Sciatic nerve (tissue), 2 donors: Measurements from ENCODE around the gene XPR1. TPM values are rescaled to one million over a fixed set of nuclear protein-coding genes. Genes with fewer than 3 reads are reported as not detected.
A peak's percentile ranks its signal among the peaks of the same experiment; 100 is the strongest.

Experiments
- ATAC-seq: fragments of 200-7000 bp; cut with Tn5 transposase; one replicate; pipeline ENCODE4 v1.9.1; 2020; ENCODE audit warnings: mild to moderate bottlenecking, moderate library complexity
- DNase-seq: peaks from one replicate; pipeline ENCODE4 v3.0.0-alpha.2; 2020; ENCODE audit warnings: low spot score
- intact Hi-C: fragments of 100-400 bp; cut with DNase I; formaldehyde crosslinking; loops from one replicate; pipeline ENCODE4 v1.14.2; 2022
- total RNA-seq: library from RNA; stranded (reverse); fragmentation: NEBNext Ultra II Directional; extraction: Animal tissue kit (Norgen Biotek cat#: 25700); gene quantifications from one replicate; pipeline ENCODE4 v1.2.1, GENCODE V29; 2021
- donor health status: DM: no; HTN: no; CAD: no.
- donor health status: DM: no; HTN: no; CAD: no.

Gene XPR1
- total RNA-seq, 1 donor from 2014 or later = 19.9 TPM

GRCh38 chr1:180611016-180611930 is 20.5 kb upstream of the XPR1 start:
- ATAC-seq = no peak
- intact Hi-C loops = no loop called here
- DNase-seq = no peak

GRCh38 chr1:180612632-180613031 is 19.2 kb upstream of the XPR1 start:
- intact Hi-C loops = no loop called here
- DNase-seq (no peak), ATAC-seq (no peak)

DNA sequence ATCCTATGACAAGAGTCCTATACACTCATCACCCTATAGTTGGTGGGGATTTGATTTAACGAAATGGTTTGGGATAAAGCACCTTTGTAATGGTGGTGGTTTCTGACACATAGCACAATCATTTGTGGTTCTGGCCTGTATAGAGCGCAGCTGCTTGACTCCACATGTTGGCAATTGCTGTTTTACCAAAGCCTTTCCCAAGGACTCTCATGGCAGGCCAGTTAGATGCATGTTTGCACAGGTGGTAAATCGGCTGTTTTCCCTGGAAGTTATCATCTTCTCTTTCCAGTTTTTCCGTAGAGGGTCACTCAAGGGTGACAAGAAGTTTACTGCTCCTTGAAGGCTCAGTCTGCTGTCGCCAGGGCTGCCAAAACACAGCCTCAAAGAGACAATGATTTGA is 17.1 kb upstream of the XPR1 start:
- ATAC-seq (no peak), DNase-seq (no peak)
- intact Hi-C loops = no loop called here

DNA sequence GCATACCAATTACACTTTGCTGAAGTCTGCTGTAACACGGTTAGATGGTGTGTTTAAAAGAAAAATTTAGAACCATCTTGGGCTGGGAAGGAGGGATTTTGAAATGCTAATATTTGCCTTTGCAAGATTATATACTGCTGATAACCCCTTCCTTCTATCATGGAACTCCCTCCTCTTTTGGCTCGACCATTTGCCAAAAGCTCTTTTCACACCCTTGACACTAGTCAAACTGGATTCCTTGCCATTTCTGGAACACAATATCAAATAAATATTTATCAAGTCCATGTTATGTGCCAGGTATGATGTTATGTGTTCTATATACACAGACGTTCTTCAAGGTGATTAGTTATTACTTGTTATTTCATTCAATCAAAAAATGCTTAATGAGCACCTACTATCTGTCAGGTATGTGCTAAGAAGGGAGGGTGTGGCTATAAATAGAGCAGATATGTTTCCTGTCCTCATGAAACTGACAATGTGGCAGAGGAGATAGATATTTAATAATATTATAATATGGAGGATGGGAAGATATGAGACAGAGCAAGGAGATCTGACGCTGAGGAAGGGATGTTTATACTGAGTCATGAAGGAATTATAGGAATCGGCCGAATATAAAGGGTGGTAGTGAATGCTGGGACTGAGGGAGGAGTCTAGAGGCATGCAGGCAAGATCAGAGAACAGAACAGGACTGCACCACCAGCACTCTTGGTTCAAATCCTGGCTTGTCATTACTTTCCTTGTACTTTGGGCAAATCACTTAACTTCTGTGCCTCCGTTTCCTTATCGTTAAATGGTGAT is 16.1 kb upstream of the XPR1 start:
- intact Hi-C loops = no loop called here
- ATAC-seq (no peak), DNase-seq (no peak)

- intact Hi-C loops = no loop called here
- DNase-seq (no peak), ATAC-seq (no peak)
These were observed 15.4 kb upstream of the XPR1 start for GRCh38 chr1:180616439-180616838.

GRCh38 chr1:180617774-180618395 is 13.9 kb upstream of the XPR1 start:
- intact Hi-C loops = no loop called here
- ATAC-seq (no peak), DNase-seq (no peak)

- DNase-seq (no peak), ATAC-seq (no peak)
- intact Hi-C loops = no loop called here
These were observed 11.2 kb upstream of the XPR1 start for GRCh38 chr1:180620581-180620980.

DNA sequence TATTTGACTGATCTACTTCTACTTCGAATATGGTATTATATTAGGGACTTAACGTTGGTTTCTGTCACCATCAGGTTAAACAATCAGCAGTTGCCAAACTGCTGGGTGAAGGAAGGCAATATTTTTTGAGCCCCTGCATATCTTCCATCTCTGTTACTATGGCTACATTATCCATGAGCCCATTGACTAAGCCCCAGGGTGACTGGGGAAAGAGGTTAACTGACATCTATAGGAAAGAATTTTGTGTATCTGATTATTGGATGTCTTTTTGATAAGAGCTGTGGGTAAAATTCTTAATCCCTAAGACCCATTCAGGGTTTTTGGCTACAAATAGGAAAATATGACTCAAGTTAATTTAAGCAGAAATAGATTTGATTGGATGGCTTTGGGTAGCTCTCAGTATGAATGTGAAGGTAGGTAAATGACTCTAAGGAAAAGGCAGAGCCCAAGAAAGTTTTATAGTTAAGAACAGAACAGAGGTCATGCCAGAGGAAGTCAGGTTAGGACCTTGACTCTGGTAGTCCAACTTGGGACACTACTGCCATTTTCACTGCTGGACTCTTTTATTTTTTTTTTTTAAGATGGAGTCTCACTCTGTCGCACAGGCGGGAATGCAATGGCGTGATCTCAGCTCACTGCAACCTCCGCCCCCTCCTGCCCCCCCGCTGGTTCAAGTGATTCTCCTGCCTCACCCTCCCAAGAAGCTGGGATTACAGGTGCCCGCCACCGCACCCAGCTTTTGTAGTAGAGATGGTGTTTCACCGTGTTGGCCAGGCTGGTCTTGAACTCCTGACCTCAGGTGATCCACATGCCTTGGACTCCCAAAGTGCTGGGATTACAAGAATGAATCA is 8.9 kb upstream of the XPR1 start:
- intact Hi-C loops = no loop called here
- ATAC-seq (no peak), DNase-seq (no peak)

DNA sequence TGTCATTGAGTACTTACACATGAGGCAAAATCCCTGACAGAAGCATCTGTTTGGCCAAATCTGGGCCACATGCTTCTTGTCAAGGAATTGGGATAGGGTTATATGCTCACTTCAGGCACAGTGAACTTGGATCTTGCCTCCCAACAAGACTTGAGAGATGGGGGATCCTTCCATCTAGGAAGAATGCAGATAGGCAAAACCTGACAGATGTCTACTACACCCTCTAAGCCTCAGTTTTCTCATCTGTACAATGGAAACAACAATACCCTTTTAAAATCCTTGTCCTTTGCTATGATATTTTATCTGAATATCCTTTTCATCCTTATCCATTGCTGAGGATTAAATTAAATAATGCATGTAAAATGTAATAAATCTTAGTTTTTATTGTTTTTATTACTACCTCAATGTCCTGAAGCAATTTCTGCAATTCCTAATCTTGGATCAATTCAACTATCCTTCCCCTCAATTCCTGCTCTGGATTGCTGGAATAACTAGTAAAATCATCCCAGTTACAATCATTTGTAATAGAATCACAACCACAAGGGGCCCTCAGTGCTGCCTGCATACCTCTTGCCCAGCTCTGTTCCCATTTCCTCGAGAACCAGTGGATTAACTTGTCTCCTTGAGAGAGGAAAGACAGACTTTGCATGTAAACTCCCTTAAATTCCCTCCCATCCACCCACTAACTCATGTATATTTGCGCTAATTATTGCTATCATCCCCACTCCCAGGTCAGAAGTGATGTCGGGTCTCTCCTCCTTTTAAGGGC is 8.1 kb upstream of the XPR1 start:
- DNase-seq = no peak
- ATAC-seq = no peak
- intact Hi-C loops = no loop called here

DNA sequence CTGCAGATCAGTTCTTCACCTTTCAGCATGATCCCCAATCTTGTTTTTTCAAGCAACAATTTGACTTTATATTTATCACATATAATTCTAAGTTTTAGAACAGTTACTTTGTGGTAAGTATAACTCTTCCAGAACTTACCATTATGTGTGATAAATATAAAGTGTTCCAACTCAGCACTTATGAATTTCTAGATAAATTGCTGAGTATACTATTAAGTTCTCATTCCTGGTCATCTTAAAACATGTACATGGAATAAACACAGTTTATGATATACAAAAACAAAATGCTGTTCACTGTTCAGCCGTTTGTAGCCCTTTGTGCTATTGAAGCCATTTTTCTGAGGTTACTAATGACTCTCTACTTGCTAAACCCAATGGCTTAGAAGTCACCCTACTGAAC is 5.1 kb upstream of the XPR1 start:
- intact Hi-C loops = no loop called here
- no peak for ATAC-seq

DNA sequence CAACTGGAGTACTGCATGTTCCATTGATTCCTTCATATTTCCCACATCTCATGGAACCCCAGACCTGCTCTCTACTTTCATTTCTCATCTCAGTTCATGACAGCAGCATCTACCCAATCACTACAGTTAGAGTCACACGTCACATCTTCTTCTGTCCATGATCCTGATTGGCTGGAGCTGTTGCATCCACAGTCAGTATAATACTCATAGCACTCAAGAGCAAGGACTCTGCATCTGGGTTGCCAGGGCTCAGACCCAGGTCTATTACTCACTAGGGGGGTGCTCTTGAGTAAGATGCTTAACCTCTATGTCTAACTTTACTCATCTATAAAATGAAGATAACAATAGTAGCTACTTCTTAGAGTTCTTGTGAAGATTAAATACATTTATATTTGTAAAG is 4.4 kb upstream of the XPR1 start:
- intact Hi-C loops = no loop called here
- no peak for ATAC-seq
- DNase-seq = no peak

More for the DNA sequence above, 5.1 kb upstream of the XPR1 start:
- no peak for DNase-seq

GRCh38 chr1:180628646-180629045 is 3.2 kb upstream of the XPR1 start:
- intact Hi-C loops = no loop called here
- ATAC-seq = no peak
- no peak for DNase-seq

- ATAC-seq (peak; percentile 41), DNase-seq (no peak)
- intact Hi-C loops = no loop called here
These were observed 1.2 kb upstream of the XPR1 start for GRCh38 chr1:180630408-180631193.

GRCh38 chr1:180631194-180631765 is 542 bp upstream of the XPR1 start:
- intact Hi-C loops = no loop called here
- DNase-seq (no peak), ATAC-seq (no peak)

DNA sequence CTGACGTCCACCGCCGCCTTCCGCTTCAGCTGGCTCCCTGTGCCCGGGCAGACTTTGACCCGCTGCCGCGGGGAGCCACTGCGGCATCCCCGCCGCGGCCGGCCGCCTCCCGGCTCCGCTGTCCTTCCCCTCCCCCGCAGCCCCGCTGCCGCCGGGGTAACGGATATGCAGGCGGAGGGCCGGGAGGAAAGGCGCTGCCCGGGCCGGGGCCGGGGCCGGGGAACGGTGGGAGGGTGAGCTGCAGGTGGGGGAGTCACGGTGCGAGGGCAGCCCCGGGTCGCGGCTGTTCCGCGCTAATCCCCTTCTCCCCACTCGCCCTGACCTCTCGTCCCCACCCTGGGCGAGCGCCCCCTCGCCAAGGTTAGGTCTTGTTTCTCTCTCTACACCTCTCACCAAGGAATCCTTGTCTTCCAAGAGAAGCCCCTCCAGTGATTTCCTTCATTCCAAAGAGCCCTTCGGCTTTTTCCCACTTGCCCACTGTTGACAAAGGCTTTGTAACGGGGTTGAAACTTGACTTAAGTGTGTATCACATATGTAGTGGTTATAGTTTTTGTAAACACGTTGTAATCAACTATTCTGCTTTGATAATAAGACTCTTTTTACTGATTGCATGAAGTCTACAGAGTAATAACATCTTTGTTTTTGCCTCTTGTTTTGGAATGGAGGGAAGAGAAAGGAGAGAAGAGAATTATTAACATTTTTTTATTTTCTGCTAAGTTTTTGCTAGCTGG is 669 bp downstream of the XPR1 start:
- intact Hi-C loops = no loop called here
- DNase-seq = peak; percentile 78
- peak; percentile 54 for ATAC-seq
